Neural progenitor cell (in vitro differentiated cells): Measurements from ENCODE around the gene AK1.

ENCODE experiments used
- EZH2phosphoT487 ChIP-seq: fragments of 200-600 bp; sonication (generic); IDR thresholded peaks from 2 replicates; pipeline ENCODE4 v1.6.1; 2017; ENCODE audit warnings: antibody characterized with exemption
- TF ChIP-seq, protein P1 (sequence below): fragments of 200-600 bp; sonication (generic); IDR thresholded peaks from 2 replicates; pipeline ENCODE4 v1.5.1; 2017; ENCODE audit warnings: antibody characterized with exemption, mild to moderate bottlenecking

DNA sequence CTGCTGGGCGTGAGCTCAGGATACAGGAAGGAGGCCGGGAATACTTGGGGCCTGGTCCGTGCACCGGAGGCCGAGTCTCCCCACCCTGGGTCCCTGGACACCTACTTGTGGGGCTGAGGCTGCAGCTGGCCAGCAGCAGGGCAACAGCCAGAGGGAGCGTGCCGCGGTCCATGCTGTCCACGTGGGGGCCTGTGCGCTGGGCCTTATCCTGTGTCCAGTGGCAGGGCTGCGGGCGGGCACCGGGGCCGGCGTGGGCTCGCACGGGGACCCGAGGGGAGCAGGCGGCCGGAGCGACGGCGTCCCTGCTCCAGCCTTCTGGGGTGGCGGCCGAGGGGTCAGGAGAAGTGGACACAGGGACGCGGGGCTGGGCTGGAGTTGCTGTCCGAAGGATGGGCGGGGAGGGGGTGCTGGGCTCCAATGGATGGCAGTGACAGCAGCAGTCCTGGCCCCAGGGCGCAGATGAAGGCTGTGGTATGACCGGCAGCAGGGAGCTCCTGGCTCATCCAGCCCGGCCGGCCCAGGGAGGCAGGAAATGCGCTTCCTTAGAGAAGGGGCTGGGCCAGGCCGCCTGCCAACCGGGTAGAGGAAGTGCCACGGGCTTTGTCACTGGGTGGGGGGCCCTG, 23.2 kb downstream of the AK1 start, which contains the start of gene ENG:
- TF ChIP-seq, protein P1, sequence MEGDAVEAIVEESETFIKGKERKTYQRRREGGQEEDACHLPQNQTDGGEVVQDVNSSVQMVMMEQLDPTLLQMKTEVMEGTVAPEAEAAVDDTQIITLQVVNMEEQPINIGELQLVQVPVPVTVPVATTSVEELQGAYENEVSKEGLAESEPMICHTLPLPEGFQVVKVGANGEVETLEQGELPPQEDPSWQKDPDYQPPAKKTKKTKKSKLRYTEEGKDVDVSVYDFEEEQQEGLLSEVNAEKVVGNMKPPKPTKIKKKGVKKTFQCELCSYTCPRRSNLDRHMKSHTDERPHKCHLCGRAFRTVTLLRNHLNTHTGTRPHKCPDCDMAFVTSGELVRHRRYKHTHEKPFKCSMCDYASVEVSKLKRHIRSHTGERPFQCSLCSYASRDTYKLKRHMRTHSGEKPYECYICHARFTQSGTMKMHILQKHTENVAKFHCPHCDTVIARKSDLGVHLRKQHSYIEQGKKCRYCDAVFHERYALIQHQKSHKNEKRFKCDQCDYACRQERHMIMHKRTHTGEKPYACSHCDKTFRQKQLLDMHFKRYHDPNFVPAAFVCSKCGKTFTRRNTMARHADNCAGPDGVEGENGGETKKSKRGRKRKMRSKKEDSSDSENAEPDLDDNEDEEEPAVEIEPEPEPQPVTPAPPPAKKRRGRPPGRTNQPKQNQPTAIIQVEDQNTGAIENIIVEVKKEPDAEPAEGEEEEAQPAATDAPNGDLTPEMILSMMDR, result no peak
- TF ChIP-seq EZH2phosphoT487, result no peak
